ENCODE data around the gene GLRX3. TPM values are rescaled to one million over a fixed set of nuclear protein-coding genes. Genes with fewer than 3 reads are reported as not detected.

The GLRX3 gene
- total and polyA plus RNA-seq, 2 experiments from 2014 or later: 90.9 to 133 TPM

DNA sequence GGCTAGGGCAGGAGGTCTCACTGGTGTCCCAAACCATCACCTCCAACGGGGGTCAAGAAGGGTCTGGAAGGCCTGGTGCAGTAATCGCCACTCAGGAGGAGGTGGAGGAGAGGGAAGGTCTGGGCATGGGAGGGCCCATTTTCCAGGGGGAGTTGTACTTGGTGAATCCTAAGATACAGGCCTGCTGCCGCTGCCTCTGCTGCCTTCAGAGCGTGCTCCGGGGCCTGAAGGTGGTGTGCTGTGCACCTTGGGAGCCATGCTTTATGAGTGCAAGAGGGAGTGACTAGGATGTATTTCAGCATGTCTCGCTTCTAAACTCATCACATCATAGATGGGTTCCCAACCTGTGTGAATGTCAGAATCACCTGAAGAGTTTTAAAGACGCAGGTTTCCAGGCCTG, 78.2 kb downstream of the GLRX3 start:
- Histone ChIP-seq H3K4me3 (no peak overlapping the region), H3K27ac (no peak overlapping the region), H3K9me2 (ENCODE audit: insufficient read depth) (no peaks in the 10 kb centered on the region), H3K9me3 (ENCODE audit: low read depth) (no peaks in the 10 kb centered on the region), H3K4me2 (ENCODE audit: unreplicated experiment) (no peak overlapping the region), H3K9ac (no peak overlapping the region), H2AFZ (no peak overlapping the region), H3K79me2 (ENCODE audit: insufficient read depth) (no peaks in the 10 kb centered on the region), H3K36me3 (ENCODE audit: low read depth) (no peaks in the 10 kb centered on the region), H3K27me3 (replicated peaks; ENCODE audit: insufficient read depth) (no peaks in the 10 kb centered on the region), H4K20me1 (ENCODE audit: insufficient read depth) (no peaks in the 10 kb centered on the region), H3K4me1 (ENCODE audit: insufficient read depth) (no peaks in the 10 kb centered on the region), H3F3A (ENCODE audit: insufficient read depth) (no peaks in the 10 kb centered on the region)
- WGBS, 2 experiments (ENCODE audit: low coverage in 1 of 2, low lambda C conversion rate in 2 of 2, missing lambda C conversion rate in 2 of 2): 58 to 61% methylated on average over 7 of the region's 7 CpGs
- TF ChIP-seq EZH2 (IDR thresholded peaks at IDR 0.05; ENCODE audit: insufficient read depth, poor library complexity, severe bottlenecking) (no peak), EZH2phosphoT487 (IDR thresholded peaks at IDR 0.05; ENCODE audit: insufficient read depth, low read depth) (no peak)
- no peak for DNase-seq
- in situ Hi-C loops (cut with MboI): no loop called here

DNA sequence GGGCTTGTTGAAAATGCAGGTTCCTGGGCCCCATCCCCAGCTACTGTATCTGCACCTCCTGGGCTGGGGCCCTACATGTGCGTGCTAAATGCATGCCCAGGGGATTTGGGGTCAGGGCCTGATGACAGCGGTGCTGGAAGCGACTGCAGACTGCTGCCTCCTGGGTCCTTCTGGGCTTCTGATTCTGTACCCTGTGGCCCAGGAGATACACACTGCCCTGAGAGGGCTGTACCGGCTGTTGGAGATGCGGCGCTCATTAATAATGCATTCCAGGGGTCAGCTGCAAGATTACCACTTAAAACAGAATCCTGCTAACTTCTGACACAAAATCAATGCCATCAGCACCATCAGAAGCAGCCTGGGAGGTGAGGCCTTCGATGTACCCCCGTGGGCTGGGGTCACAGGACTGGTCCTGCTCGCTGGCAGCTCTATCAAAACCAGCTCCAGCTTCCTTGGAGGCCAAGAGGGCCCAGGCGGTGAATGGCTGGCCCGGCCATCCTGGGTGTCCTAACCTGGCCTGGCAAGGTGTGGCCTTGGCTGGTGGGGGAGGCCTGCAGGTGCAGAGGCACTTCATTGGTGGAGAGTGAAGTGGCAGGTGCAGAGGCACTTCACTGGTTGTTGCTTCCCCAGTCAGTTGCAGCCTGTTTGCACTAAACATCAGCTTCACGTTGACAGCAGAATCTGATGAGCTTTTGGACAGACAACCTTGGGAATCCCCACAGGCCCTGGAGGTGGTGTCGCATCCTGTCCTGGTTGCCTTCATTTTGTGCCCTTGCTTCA, 79.2 kb downstream of the GLRX3 start:
- WGBS, 2 experiments (ENCODE audit: low coverage in 1 of 2, low lambda C conversion rate in 2 of 2, missing lambda C conversion rate in 2 of 2): 52% methylated on average over 13 of the region's 13 CpGs

DNA sequence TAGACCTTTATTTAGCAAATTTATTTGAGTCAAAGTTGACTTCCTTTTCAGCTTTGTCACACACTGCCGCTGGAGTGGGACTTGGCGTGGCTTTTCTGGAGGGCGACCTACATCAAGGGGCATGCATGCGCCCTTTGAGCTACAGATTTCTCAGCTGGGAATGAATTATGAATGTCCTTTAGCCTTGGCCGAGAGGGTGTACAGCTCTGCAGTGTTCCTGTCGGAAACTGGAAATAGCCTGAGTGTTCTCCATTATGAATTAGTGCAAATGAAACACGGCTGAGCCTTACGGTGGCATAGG, 79.7 kb downstream of the GLRX3 start:
- 32 to 41% methylated on average over 8 of the region's 8 CpGs for WGBS, 2 experiments (ENCODE audit: low coverage in 1 of 2, low lambda C conversion rate in 2 of 2, missing lambda C conversion rate in 2 of 2)
- Histone ChIP-seq H3K9me2 (ENCODE audit: insufficient read depth) (no peaks in the 10 kb centered on the region), H2AFZ (no peak overlapping the region), H3K4me1 (ENCODE audit: insufficient read depth) (no peaks in the 10 kb centered on the region), H3K27me3 (replicated peaks; ENCODE audit: insufficient read depth) (no peaks in the 10 kb centered on the region), H3K9me3 (ENCODE audit: low read depth) (no peaks in the 10 kb centered on the region), H3K79me2 (ENCODE audit: insufficient read depth) (no peaks in the 10 kb centered on the region), H3K4me3 (no peak overlapping the region), H3K36me3 (ENCODE audit: low read depth) (no peaks in the 10 kb centered on the region), H3K9ac (no peak overlapping the region), H4K20me1 (ENCODE audit: insufficient read depth) (no peaks in the 10 kb centered on the region), H3F3A (ENCODE audit: insufficient read depth) (no peaks in the 10 kb centered on the region), H3K27ac (no peak overlapping the region), H3K4me2 (ENCODE audit: unreplicated experiment) (no peak overlapping the region)
- in situ Hi-C loops (cut with MboI): no loop called here
- no peak for TF ChIP-seq EZH2phosphoT487 (IDR thresholded peaks at IDR 0.05; ENCODE audit: insufficient read depth, low read depth)
- DNase-seq: no peak

More for the DNA sequence above, 79.2 kb downstream of the GLRX3 start:
- no peaks in the 10 kb centered on the region for H3K4me1 ChIP-seq (ENCODE audit: insufficient read depth)
- H3K9me2 ChIP-seq (ENCODE audit: insufficient read depth): no peaks in the 10 kb centered on the region
- H3K79me2 ChIP-seq (ENCODE audit: insufficient read depth): no peaks in the 10 kb centered on the region
- H3K9ac ChIP-seq: no peak overlapping the region
- H3K4me2 ChIP-seq (ENCODE audit: unreplicated experiment): no peak overlapping the region
- no peak for TF ChIP-seq EZH2 (IDR thresholded peaks at IDR 0.05; ENCODE audit: insufficient read depth, poor library complexity, severe bottlenecking)
- no peak for TF ChIP-seq EZH2phosphoT487 (IDR thresholded peaks at IDR 0.05; ENCODE audit: insufficient read depth, low read depth)
- no peaks in the 10 kb centered on the region for H3F3A ChIP-seq (ENCODE audit: insufficient read depth)
- H3K27me3 ChIP-seq (replicated peaks; ENCODE audit: insufficient read depth): no peaks in the 10 kb centered on the region
- no peak for DNase-seq
- no peaks in the 10 kb centered on the region for H3K9me3 ChIP-seq (ENCODE audit: low read depth)
- no peak overlapping the region for H3K27ac ChIP-seq
- in situ Hi-C loops (cut with MboI): no loop called here
- no peaks in the 10 kb centered on the region for H4K20me1 ChIP-seq (ENCODE audit: insufficient read depth)
- no peaks in the 10 kb centered on the region for H3K36me3 ChIP-seq (ENCODE audit: low read depth)
- H2AFZ ChIP-seq: no peak overlapping the region
- H3K4me3 ChIP-seq: no peak overlapping the region

DNA sequence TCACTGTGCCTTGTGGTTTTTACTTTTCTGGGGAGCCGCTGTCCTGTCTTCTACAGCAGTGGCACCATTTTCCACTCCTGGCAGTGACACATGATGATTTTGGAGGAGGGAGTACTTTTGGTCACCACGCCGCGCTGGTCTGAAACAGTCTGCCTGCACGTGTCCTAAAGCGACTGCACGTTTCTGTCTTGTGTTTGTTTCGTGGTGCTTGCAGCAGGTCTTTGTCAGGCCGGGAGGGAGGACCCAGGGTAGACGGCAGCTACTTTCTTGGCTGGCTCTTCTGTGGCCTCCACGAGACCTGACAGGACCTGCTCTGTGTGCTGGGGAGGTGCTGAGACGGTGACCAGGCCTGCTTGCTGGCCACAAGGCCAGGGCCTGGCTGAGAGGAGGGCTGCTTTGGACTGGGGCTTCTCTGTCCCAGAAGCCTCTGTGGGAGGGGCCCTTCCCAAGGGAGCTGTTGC, 82.0 kb downstream of the GLRX3 start:
- no peak overlapping the region for H3K4me3 ChIP-seq
- H3K36me3 ChIP-seq (ENCODE audit: low read depth): no peaks in the 10 kb centered on the region
- H2AFZ ChIP-seq: no peak overlapping the region
- no peaks in the 10 kb centered on the region for H3K9me3 ChIP-seq (ENCODE audit: low read depth)
- no peak overlapping the region for H3K4me2 ChIP-seq (ENCODE audit: unreplicated experiment)
- TF ChIP-seq EZH2phosphoT487 (IDR thresholded peaks at IDR 0.05; ENCODE audit: insufficient read depth, low read depth): no peak
- no peak for TF ChIP-seq EZH2 (IDR thresholded peaks at IDR 0.05; ENCODE audit: insufficient read depth, poor library complexity, severe bottlenecking)
- no peaks in the 10 kb centered on the region for H3K9me2 ChIP-seq (ENCODE audit: insufficient read depth)
- no peaks in the 10 kb centered on the region for H3K4me1 ChIP-seq (ENCODE audit: insufficient read depth)
- in situ Hi-C loops (cut with MboI): no loop called here
- DNase-seq: no peak
- no peaks in the 10 kb centered on the region for H3K79me2 ChIP-seq (ENCODE audit: insufficient read depth)
- no peak overlapping the region for H3K27ac ChIP-seq
- H3K9ac ChIP-seq: no peak overlapping the region
- H3F3A ChIP-seq (ENCODE audit: insufficient read depth): no peaks in the 10 kb centered on the region
- no peaks in the 10 kb centered on the region for H3K27me3 ChIP-seq (replicated peaks; ENCODE audit: insufficient read depth)
- no peaks in the 10 kb centered on the region for H4K20me1 ChIP-seq (ENCODE audit: insufficient read depth)
- 51 to 53% methylated on average over 12 of the region's 12 CpGs for WGBS, 2 experiments (ENCODE audit: low coverage in 1 of 2, low lambda C conversion rate in 2 of 2, missing lambda C conversion rate in 2 of 2)

All from GM23248 (cell line).